GM12873 (cell line): Measurements from ENCODE around the gene ME2.

ENCODE experiments used
- TF ChIP-seq, protein P1 (sequence below): IDR thresholded peaks from 2 replicates; pipeline ENCODE4 v1.5.1; 2012; ENCODE audit warnings: low read depth, mild to moderate bottlenecking, moderate library complexity, low read length, control low read depth; ENCODE audit not compliant: insufficient read depth; ENCODE audit errors: missing control alignments

Gene ME2

DNA sequence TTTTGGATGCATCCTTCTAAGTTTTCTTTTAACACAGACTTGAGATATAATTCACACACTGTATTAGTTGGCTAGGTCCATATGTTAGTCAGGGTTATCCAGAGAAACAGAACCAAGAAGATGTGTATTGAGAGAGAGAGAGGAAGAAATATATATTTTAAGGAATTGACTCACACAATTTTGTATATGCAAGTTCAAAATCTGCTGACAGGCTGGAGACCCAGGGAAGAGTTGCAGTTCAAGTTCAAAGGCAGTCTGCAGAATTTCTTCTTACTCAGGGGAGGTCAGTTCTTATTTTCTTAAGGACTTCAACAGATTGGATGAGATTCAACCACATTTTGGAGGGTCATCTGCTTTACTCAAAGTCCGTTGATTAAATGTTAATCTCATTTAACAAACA, 36.1 kb upstream of the ME2 start:
- TF ChIP-seq, protein P1, sequence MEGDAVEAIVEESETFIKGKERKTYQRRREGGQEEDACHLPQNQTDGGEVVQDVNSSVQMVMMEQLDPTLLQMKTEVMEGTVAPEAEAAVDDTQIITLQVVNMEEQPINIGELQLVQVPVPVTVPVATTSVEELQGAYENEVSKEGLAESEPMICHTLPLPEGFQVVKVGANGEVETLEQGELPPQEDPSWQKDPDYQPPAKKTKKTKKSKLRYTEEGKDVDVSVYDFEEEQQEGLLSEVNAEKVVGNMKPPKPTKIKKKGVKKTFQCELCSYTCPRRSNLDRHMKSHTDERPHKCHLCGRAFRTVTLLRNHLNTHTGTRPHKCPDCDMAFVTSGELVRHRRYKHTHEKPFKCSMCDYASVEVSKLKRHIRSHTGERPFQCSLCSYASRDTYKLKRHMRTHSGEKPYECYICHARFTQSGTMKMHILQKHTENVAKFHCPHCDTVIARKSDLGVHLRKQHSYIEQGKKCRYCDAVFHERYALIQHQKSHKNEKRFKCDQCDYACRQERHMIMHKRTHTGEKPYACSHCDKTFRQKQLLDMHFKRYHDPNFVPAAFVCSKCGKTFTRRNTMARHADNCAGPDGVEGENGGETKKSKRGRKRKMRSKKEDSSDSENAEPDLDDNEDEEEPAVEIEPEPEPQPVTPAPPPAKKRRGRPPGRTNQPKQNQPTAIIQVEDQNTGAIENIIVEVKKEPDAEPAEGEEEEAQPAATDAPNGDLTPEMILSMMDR: no peak

DNA sequence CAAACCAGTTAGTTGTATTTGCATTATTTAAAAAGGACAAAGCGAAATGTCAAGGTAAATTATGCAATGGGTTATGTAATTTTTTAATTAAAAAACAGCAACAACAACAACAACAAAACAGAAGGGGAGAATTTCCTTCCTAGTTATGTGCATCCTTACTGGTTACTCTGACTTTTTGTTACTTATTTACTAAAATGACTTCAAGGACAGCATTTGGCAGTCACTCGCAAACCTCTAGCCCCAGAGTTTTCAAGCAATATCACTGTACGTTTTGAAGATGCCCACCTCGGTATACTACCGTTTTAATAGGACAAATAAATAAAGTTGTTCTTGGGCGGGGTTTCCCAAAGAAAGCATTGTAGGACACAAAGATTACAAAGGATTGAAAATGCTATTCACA, 34.4 kb upstream of the ME2 start:
- TF ChIP-seq, protein P1: no peak

DNA sequence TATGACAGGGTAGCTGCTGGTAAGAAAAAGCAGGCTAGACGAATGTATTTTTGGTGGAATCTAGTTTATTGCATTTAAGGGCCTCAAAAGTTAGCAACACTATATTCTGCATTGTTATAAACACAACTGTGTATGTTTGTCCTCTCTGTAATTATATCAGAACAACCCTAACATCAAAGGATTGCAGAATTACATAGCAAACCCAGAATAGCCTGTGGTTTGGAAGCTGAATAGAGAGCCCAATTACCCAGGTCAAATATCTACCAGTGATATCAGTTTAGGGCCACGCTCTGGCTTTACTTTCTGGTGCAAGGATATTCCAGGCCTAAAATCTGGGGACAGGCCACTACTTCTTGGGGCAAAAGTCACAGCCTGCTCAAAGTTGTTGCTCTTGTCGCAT, 34.0 kb upstream of the ME2 start:
- TF ChIP-seq, protein P1: no peak

DNA sequence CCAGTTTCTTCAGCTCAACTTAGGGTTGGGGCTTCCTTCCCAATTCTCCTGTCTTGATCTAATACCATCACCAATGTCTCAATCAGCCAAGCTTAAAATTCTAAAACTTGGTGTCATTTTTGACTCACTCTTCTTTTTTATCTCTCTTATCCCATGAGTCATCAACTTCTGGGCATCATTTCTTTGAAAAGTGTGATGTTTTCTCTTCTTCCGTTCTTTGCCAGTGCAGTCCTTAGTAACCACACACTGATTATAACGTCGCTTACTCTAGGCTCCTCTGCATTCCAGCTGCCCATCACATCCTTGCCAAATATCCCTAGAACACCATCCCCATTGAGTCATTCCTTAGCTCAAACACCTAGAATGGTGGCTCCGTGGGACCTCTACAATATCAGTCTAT, 31.7 kb upstream of the ME2 start:
- TF ChIP-seq, protein P1: no peak

DNA sequence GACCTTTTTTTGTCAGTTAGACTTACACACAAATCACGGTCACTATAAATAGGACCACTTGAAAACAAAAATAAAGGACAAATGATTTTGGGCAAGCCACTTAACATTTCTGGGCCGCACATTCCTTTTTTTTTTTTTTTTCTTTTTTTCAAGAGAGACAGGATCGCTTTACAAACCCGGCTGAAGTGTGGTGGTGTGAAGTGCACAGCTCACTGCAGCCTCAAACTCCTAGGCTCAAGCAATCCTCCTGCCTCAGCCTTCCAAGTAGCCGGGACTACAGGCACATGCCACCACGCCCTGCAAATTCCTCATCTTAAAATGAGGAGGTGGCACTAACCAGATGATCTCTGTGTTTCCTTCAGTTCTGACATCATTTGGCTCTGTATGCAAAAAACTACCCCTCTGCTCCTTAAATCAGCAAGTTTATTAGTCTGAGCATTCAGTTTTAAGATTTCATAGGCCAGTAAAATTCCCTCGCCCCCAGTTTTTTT, 30.8 kb upstream of the ME2 start:
- TF ChIP-seq, protein P1: no peak

DNA sequence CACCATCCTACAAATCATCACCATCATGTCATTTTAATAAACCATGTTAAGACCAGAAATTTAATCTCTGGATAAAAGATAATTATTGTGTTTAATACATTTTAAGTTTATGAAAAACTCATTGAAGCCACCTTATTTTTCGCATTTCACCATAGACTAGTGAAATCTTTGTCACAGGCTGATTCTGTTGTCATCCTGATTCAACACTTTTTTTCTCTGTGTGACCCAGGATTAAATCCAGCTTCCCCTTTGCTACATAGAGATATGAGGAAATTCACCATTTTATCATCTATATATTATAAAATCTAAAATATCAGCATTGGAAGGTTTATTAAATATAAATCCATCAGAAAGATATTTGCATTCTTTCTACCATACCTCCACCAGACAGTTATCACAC, 29.9 kb upstream of the ME2 start:
- TF ChIP-seq, protein P1: no peak

DNA sequence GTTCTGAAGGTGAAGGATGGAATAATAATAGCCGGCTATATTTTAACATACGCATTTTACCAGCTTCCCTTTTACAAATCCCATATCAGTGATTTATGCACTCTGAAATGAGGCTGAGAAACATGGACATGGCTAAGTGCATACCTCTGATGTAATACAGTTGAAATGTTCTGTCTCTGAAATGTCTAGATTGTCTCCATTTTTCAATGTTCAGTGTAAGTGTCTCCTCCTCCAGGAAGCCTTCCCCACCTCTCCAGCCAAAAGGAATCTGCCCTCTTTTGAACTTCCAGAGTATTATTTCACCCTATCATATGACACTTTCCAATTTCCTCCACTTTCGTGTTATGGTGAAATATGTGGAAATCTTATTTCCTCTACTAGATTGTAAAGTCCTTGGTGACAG, 29.5 kb upstream of the ME2 start:
- TF ChIP-seq, protein P1: no peak

DNA sequence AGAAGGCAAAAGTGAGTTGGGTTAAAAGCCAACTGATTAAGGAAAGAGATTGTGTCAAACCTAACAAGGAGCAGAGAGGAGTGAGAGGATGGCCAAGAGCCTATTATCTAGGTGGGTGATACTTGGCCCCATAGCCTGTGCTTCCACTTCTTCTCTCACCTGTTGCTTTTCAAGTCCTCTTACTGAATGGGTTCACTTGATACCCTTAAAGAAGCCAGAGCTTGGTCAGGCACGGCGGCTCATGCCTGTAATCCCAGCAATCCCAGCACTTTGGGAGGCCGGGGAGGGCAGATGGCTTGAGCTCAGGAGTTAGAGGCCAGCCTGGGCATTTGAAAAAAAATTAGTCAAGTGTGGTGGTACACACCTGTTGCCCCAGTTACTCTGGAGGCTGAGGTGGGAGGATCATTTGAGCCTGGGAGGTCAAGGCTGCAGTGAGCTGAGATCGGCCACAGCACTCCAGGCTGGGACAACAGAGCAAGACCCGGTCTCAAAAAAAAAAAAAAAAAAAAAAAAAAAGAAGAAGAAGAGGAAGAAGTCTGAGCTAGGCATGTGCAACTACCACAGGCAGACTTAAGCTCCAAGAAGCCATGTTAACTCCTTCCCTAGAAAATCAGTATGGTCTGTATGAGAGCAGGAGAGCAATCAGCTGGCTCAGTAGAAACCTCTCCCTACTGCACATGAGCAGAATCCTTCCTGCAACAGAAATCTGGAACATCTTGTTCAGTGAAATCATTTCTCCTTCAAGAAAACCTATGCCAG, 28.4 kb upstream of the ME2 start:
- TF ChIP-seq, protein P1: no peak
